Activated T-cell treated with anti-CD3 and anti-CD28 coated beads, Interleukin-2, amount 50 U/mL, for 4 hours (primary cell): ENCODE measurements around the gene FLNB. TPM values are rescaled to one million over a fixed set of nuclear protein-coding genes. Genes with fewer than 3 reads are reported as not detected.

Experiments
- ATAC-seq, 2 donors: fragments of 200-7000 bp; cut with Tn5 transposase; one replicate each; pipeline ENCODE4 v1.10.0; 2021
- DNase-seq: peaks from one replicate; pipeline ENCODE4 v3.0.0-alpha.2; 2020
- H3K27me3 Mint-ChIP-seq: one replicate; pipeline ENCODE4 v1.8.0; 2021; ENCODE audit warnings: low read depth, mixed read lengths
- H3K36me3 Mint-ChIP-seq: one replicate; pipeline ENCODE4 v1.8.0; 2022; ENCODE audit warnings: mixed read lengths; ENCODE audit not compliant: insufficient read depth
- H3K4me1 Mint-ChIP-seq: one replicate; pipeline ENCODE4 v1.8.0; 2021; ENCODE audit warnings: low read depth, mixed read lengths
- H3K4me3 Mint-ChIP-seq: one replicate; pipeline ENCODE4 v1.8.0; 2021; ENCODE audit warnings: mild to moderate bottlenecking, moderate library complexity, mixed read lengths
- H3K9me3 Mint-ChIP-seq: one replicate; pipeline ENCODE4 v1.8.0; 2021; ENCODE audit warnings: mixed read lengths
- total RNA-seq, 3 donors: library from RNA; stranded (reverse); gene quantifications; one replicate each; pipeline ENCODE4 v1.2.1, GENCODE V29; 2021

Gene FLNB
- total RNA-seq, 3 donors from 2014 or later = 16.4 to 23.4 (median 19.4) TPM

- no peaks in the 10 kb centered on the region for H3K36me3 Mint-ChIP-seq
- H3K4me3 Mint-ChIP-seq = no peak overlapping the region
- peaks cover 3% of the 10 kb centered on the region for H3K27me3 Mint-ChIP-seq
- peaks cover 16% of the 10 kb centered on the region for H3K4me1 Mint-ChIP-seq
- H3K9me3 Mint-ChIP-seq = no peaks in the 10 kb centered on the region
- peak; percentile 93 to 95 for ATAC-seq
- no peak for DNase-seq
Observed at GRCh38 chr3:58214484-58215316, 206.5 kb downstream of the FLNB start.

DNA sequence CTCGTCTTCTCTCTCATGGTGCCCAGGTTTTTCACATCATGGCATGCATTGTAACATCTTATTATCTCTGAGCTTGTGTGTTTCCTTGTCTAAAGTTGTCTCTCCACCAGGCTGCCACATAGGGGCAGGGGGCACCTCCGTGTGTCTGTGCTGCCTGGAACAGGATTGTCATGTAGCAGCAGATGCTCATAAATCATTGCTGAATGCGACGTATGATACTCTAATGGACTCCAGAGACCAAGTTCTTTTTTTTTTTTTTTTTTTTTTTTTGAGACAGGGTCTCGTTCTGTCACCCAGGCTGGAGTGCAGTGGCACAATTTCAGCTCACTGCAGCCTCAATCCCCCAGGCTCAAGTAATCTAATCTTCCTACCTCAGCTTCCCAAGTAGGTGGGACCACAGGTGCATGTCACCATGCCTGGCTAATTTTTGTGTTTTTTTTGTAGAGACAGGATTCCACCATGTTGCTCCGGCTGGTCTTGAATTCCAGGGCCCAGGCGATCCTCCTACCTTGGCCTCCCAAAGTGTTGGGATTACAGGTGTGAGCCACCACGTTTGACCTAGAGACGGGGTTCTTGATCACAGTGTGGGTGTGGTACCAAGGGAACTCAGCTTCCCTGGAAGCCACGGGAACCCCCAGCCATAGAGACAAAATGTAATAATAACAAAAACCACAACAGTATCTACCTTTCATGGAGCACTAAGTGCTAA is 207.2 kb downstream of the FLNB start:
- Mint-ChIP-seq H3K4me1 (peaks cover 16% of the 10 kb centered on the region), H3K9me3 (no peaks in the 10 kb centered on the region), H3K36me3 (no peaks in the 10 kb centered on the region), H3K4me3 (no peak overlapping the region), H3K27me3 (no peaks in the 10 kb centered on the region)
- DNase-seq (no peak), ATAC-seq (no peak)

- Mint-ChIP-seq H3K36me3 (no peaks in the 10 kb centered on the region), H3K4me3 (no peak overlapping the region)
- ATAC-seq = no peak
Observed at GRCh38 chr3:58216496-58217195, 208.4 kb downstream of the FLNB start.

GRCh38 chr3:58217209-58217811 is 209.1 kb downstream of the FLNB start:
- H3K9me3 Mint-ChIP-seq = no peaks in the 10 kb centered on the region
- peak overlapping the region; percentile 33 for H3K4me3 Mint-ChIP-seq

More at GRCh38 chr3:58216496-58217195, 208.4 kb downstream of the FLNB start:
- no peaks in the 10 kb centered on the region for H3K9me3 Mint-ChIP-seq
- DNase-seq = no peak
- no peaks in the 10 kb centered on the region for H3K27me3 Mint-ChIP-seq
- H3K4me1 Mint-ChIP-seq = peaks cover 16% of the 10 kb centered on the region

GRCh38 chr3:58218904-58219303 is 210.7 kb downstream of the FLNB start:
- DNase-seq (no peak), ATAC-seq (no peak)
- Mint-ChIP-seq H3K4me3 (no peak overlapping the region), H3K9me3 (no peaks in the 10 kb centered on the region), H3K36me3 (no peaks in the 10 kb centered on the region), H3K27me3 (no peaks in the 10 kb centered on the region), H3K4me1 (peaks cover 16% of the 10 kb centered on the region)

More at GRCh38 chr3:58217209-58217811, 209.1 kb downstream of the FLNB start:
- Mint-ChIP-seq H3K36me3 (no peaks in the 10 kb centered on the region), H3K4me1 (peaks cover 16% of the 10 kb centered on the region), H3K27me3 (no peaks in the 10 kb centered on the region)
- ATAC-seq = peak; percentile 55 to 58
- peak; percentile 43 for DNase-seq

Other genes starting within 250 kb of the FLNB start
- gene DNASE1L3, start 202.6 kb downstream of the FLNB start, total RNA-seq = not detected
- 1 to 10 TPM; 4.0 to 7.9 (median 6.7) TPM for gene ABHD6, start 229.4 kb downstream of the FLNB start, total RNA-seq